Tibial nerve (tissue), 4 donors: ENCODE results near the gene WDTC1. TPM values are rescaled to one million over a fixed set of nuclear protein-coding genes. Genes with fewer than 3 reads are reported as not detected.
A peak's percentile ranks its signal among the peaks of the same experiment; 100 is the strongest.

Source experiments
- DNase-seq, 2 donors: peaks; one replicate each; pipeline ENCODE4 v3.0.0-alpha.2; 2019; ENCODE audit warnings: low spot score in 2 of 2
- H3K27ac ChIP-seq, 4 donors: fragments of 200-600 bp; sonication (generic) in 3 of 4; one replicate each; pipeline ENCODE4 v1.5.1; 2017 to 2019; ENCODE audit warnings: mild to moderate bottlenecking in 1 of 4
- H3K27me3 ChIP-seq, 2 donors: fragments of 200-600 bp; sonication (generic) in 1 of 2; one replicate each; pipeline versions ENCODE4 v1.5.1 to v1.6.0; 2017 to 2019
- H3K36me3 ChIP-seq, 3 donors: fragments of 200-600 bp; sonication (generic); one replicate each; pipeline ENCODE4 v1.5.1; 2018 to 2019
- H3K4me1 ChIP-seq, 4 donors: fragments of 200-600 bp; sonication (generic) in 3 of 4; one replicate each; pipeline ENCODE4 v1.5.1; 2017 to 2019
- H3K4me3 ChIP-seq, 4 donors: fragments of 200-600 bp; sonication (generic) in 3 of 4; one replicate each; pipeline ENCODE4 v1.5.1; 2017 to 2019; ENCODE audit warnings: mild to moderate bottlenecking in 1 of 4, moderate library complexity in 1 of 4
- H3K9me3 ChIP-seq, 4 donors: fragments of 200-600 bp; sonication (generic) in 3 of 4; one replicate each; pipeline ENCODE4 v1.5.1; 2017 to 2019
- EP300 ChIP-seq, 2 donors: sonication (generic); formaldehyde crosslinking; IDR thresholded peaks; one replicate each; pipeline ENCODE4 v1.6.1; 2017; ENCODE audit warnings: antibody characterized with exemption in 2 of 2, mild to moderate bottlenecking in 1 of 2
- POLR2A ChIP-seq, 2 donors: fragments of 450-650 bp; IDR thresholded peaks; one replicate each; pipeline ENCODE4 v1.6.1; 2017; ENCODE audit warnings: antibody characterized with exemption in 2 of 2, mild to moderate bottlenecking in 2 of 2, moderate library complexity in 2 of 2
- WGBS, 2 donors: methylation state at CpG; one replicate each; pipeline ENCODE4 v1.1.5; 2018; 5-methylcytosine and 5-hydroxymethylcytosine counted together
- total RNA-seq, 4 donors: library from RNA; depleted of rRNA; stranded (reverse); fragments of >200 nt; gene quantifications; one replicate each; pipeline ENCODE4 v1.1.0, GENCODE V29; 2016
- TF ChIP-seq, protein P1 (sequence below), 5 experiments: fragments of 200-600 bp in 3 of 5; fragments of 450-650 bp in 2 of 5; sonication (generic) in 3 of 5; IDR thresholded peaks; one replicate each; pipeline ENCODE4 v1.5.1; 2016 to 2019; ENCODE audit warnings: antibody characterized with exemption in 5 of 5, mild to moderate bottlenecking in 3 of 5, moderate library complexity in 2 of 5

The WDTC1 gene
- total RNA-seq, 4 donors from 2014 or later = 33.0 to 51.0 (median 38.4) TPM

DNA sequence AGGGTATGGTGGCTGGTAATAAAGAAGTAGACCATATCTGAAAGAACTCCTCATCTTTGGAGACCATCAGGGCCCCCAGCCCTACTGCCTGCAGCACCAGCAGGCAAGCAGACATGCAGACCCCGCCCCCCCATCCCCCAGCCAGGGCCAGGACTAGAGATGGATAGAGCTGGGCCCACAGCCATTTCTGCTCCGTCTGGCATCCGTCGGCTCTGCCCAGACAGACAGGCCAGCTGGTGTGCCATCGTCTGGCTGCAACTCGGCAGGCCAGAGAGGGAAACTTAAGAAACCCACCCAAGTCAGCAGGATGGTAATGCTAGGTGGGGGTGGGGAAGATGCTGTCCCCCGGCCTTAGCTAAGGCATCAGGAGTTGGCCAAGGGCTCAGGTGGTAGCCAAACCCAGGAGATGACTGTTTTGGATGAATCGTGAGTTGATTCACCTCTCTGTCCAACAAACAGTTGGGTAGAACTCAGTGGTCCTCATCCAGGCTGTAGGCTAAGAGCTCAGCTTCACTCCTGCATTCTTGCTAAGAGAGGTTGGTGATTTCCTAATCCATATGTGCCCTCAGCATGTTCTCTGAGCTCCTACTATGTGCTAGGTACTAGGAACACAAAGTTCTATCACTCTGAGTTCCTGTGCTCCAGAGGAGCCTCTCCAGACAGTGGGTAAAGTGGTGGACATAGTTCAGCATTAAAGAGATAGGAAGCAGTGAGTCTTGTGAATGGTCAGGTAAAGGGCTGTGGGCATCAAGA lies 64.4 kb downstream of the WDTC1 start:
- H3K36me3 ChIP-seq = peaks cover 0 to 91% (median 33%) of the 10 kb centered on the region in 3 donors
- 82 to 91% methylated on average over 3 to 6 of the region's 8 CpGs for WGBS, 2 donors
- no peaks in the 10 kb centered on the region for H3K9me3 ChIP-seq
- peak overlapping the region; percentile 51 to 80 (median 70) for H3K27ac ChIP-seq
- H3K4me1 ChIP-seq = peaks cover 0 to 38% (median 26%) of the 10 kb centered on the region in 4 donors
- H3K27me3 ChIP-seq = no peaks in the 10 kb centered on the region
- H3K4me3 ChIP-seq = no peak overlapping the region
- TF ChIP-seq POLR2A (IDR thresholded peaks at IDR 0.05) (no peak), EP300 (IDR thresholded peaks at IDR 0.05) (no peak)
- TF ChIP-seq, protein P1, sequence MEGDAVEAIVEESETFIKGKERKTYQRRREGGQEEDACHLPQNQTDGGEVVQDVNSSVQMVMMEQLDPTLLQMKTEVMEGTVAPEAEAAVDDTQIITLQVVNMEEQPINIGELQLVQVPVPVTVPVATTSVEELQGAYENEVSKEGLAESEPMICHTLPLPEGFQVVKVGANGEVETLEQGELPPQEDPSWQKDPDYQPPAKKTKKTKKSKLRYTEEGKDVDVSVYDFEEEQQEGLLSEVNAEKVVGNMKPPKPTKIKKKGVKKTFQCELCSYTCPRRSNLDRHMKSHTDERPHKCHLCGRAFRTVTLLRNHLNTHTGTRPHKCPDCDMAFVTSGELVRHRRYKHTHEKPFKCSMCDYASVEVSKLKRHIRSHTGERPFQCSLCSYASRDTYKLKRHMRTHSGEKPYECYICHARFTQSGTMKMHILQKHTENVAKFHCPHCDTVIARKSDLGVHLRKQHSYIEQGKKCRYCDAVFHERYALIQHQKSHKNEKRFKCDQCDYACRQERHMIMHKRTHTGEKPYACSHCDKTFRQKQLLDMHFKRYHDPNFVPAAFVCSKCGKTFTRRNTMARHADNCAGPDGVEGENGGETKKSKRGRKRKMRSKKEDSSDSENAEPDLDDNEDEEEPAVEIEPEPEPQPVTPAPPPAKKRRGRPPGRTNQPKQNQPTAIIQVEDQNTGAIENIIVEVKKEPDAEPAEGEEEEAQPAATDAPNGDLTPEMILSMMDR (IDR thresholded peaks at IDR 0.05) = no peak
- DNase-seq = no peak

DNA sequence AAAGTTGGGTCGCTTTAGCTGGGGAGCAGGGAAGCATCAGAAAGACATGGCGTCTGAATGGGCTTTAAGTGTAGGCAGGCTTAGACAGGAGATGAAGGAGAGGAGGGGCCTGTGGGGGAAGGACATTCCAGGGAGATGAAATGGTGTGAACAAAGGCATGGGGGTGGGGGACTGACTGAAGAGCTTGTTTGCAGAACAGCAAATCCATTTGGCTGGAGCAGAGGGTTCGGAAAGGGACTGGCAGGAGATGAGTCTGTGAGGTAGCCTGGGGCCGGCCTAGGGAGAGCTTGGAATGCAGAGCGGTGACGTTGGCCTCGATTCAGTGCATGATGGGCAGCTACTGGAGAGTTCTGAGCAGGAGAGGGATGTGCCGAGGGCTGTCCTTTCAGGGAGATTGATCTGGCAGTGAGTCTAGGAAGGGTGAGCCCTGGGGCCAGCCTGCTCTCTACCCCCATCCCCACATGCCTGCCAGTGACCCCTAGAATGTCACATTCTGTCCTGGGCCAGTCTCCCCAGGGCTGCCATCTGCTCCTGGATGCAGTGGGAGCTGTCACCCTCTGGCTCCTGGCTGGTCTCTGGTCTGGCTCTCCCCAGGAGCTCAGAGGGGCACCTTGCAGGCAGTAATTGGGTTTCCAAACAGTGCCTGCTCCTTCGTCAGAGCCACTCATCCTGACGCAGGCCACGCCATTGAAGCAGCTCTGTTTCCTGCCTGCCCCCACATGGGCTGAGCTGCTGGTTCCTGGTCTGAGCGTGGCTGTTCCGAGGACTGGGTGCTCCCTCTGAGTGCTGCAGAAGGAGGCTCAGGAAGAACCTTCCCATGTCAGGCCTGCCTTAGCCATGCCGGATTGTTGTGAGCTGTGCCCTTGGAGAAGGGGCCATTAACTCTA lies 65.2 kb downstream of the WDTC1 start:
- DNase-seq = peak; percentile 36 to 55
- Histone ChIP-seq H3K27me3 (no peaks in the 10 kb centered on the region), H3K9me3 (no peaks in the 10 kb centered on the region), H3K27ac (peak overlapping the region; percentile 51 to 80 (median 70)), H3K4me1 (peaks cover 0 to 38% (median 26%) of the 10 kb centered on the region in 4 donors), H3K36me3 (peaks cover 0 to 91% (median 25%) of the 10 kb centered on the region in 3 donors), H3K4me3 (no peak overlapping the region)
- 39 to 52% methylated on average over 13 to 14 of the region's 14 CpGs for WGBS, 2 donors
- TF ChIP-seq EP300 (IDR thresholded peaks at IDR 0.05) (no peak), POLR2A (IDR thresholded peaks at IDR 0.05) (no peak)
- TF ChIP-seq, protein P1 (IDR thresholded peaks at IDR 0.05) = no peak

DNA sequence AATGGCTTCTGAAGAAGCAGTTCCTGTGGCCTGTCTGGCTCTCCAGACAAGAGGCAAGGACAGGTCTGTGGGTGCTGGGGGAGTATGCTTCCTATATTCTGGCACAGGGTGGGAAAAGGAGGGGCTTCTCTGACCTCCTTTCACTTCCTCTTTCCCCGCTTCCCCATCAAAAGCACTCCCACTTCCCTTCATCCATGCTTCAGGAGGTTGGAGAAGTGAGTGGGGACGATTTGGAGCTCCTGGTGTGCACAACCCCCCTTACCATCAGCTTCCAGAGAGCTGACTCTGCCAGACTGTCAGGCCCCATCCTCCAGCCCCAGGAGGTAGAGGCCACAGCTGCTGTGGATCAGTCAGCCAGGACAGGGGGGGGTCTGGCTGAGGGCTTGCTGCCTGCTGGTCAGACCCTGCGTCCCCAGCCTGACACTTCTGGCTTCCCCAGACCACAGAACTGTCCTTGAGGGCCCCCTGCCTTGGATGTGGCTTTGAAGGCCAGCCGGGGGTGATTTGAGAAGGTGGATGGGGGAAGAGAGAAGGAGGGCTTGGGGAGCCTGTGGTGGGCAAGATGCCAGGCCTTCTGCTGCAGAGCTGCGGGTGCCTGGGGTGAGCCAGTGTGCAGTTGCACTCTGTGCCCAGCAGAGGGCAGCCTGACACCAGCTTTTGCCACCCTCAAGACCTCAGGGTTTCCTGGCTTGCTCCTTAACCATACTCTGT lies 66.1 kb downstream of the WDTC1 start:
- Histone ChIP-seq H3K4me1 (peaks cover 0 to 38% (median 26%) of the 10 kb centered on the region in 4 donors), H3K9me3 (no peaks in the 10 kb centered on the region), H3K27ac (peak overlapping the region in 3 of 4 donors; percentile 63 to 80 (median 78)), H3K4me3 (no peak overlapping the region), H3K36me3 (peaks cover 0 to 91% (median 24%) of the 10 kb centered on the region in 3 donors), H3K27me3 (no peaks in the 10 kb centered on the region)
- TF ChIP-seq, protein P1 (IDR thresholded peaks at IDR 0.05) = peak; percentile 97 to 99 (median 99)
- TF ChIP-seq EP300 (IDR thresholded peaks at IDR 0.05) = peak in 1 of 2 donors; percentile 17
- no peak for TF ChIP-seq POLR2A (IDR thresholded peaks at IDR 0.05)
- peak; percentile 66 to 74 for DNase-seq
- WGBS, 2 donors = 37 to 46% methylated on average over 5 of the region's 5 CpGs

DNA sequence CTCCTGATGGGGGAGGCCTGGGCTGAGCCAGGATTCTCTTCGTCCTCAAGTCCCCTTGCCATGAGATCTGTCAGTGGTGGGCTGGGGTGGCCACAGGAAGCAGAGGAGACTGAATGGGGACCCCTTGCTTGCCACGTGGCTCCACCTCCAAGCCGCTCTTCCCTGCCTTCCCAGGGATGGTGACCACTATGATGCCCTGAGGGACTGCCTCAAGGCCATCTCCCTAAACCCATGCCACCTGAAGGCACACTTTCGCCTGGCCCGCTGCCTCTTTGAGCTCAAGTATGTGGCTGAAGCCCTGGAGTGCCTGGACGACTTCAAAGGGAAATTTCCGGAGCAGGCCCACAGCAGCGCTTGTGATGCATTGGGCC lies 66.6 kb downstream of the WDTC1 start:
- TF ChIP-seq POLR2A (IDR thresholded peaks at IDR 0.05) (no peak), EP300 (IDR thresholded peaks at IDR 0.05) (no peak)
- TF ChIP-seq, protein P1 (IDR thresholded peaks at IDR 0.05) = no peak
- H3K27me3 ChIP-seq = no peaks in the 10 kb centered on the region
- no peaks in the 10 kb centered on the region for H3K9me3 ChIP-seq
- DNase-seq = no peak
- H3K36me3 ChIP-seq = peaks cover 0 to 91% (median 24%) of the 10 kb centered on the region in 3 donors
- peaks cover 0 to 38% (median 26%) of the 10 kb centered on the region in 4 donors for H3K4me1 ChIP-seq
- 64 to 74% methylated on average over 8 of the region's 8 CpGs for WGBS, 2 donors
- H3K4me3 ChIP-seq = no peak overlapping the region
- peak overlapping the region in 3 of 4 donors; percentile 63 to 78 (median 71) for H3K27ac ChIP-seq
